ENCODE measurements around the gene MYDGF.

DNA sequence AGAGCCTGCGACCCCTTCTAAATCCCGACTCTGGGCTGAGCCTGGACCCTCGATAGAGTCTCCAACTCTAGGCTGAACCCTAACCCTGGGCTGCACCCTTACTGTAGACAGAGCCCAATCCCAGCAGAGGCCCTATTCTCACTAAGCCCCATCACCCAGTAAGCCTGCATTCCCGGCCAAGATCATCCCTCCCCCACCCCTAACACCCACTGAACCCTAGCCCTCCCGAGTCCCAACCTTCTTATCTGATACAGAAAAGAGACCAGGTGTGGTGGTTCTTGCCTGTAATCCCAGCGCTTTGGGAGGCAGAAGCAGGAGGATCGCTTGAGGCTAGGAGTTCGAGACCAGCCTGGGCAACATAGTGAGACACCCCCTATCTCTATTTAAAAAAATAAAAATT, 33.4 kb downstream of the MYDGF start:
- no peak for TF ChIP-seq POLR2AphosphoS5 (IDR thresholded peaks at IDR 0.05)
- TF ChIP-seq, protein P1, sequence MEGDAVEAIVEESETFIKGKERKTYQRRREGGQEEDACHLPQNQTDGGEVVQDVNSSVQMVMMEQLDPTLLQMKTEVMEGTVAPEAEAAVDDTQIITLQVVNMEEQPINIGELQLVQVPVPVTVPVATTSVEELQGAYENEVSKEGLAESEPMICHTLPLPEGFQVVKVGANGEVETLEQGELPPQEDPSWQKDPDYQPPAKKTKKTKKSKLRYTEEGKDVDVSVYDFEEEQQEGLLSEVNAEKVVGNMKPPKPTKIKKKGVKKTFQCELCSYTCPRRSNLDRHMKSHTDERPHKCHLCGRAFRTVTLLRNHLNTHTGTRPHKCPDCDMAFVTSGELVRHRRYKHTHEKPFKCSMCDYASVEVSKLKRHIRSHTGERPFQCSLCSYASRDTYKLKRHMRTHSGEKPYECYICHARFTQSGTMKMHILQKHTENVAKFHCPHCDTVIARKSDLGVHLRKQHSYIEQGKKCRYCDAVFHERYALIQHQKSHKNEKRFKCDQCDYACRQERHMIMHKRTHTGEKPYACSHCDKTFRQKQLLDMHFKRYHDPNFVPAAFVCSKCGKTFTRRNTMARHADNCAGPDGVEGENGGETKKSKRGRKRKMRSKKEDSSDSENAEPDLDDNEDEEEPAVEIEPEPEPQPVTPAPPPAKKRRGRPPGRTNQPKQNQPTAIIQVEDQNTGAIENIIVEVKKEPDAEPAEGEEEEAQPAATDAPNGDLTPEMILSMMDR (IDR thresholded peaks at IDR 0.05) = no peak
- no peak for TF ChIP-seq POLR2A (IDR thresholded peaks at IDR 0.05; ENCODE audit: low read depth)
- TF ChIP-seq EP300 (IDR thresholded peaks at IDR 0.05) = no peak

Data from esophagus muscularis mucosa (tissue), 4 donors.